Erythroblast (primary cell): ENCODE data around the gene SULF2.

ENCODE experiments used
- GATA1 ChIP-seq: IDR thresholded peaks from 2 replicates; pipeline ENCODE4 v1.6.1; 2011; ENCODE audit warnings: low read depth, mild to moderate bottlenecking, control low read depth, low read length, moderate library complexity
- POLR2A ChIP-seq: IDR thresholded peaks from 2 replicates; pipeline ENCODE4 v1.6.1; 2011; ENCODE audit warnings: mild to moderate bottlenecking, low read length

GRCh38 chr20:47734870-47735269 lies 50.4 kb downstream of the SULF2 start:
- no peak for TF ChIP-seq POLR2A
- TF ChIP-seq GATA1, result no peak
